Ovary (tissue), 9 donors: Measurements from ENCODE around the gene B4GALNT4. TPM values are rescaled to one million over a fixed set of nuclear protein-coding genes. Genes with fewer than 3 reads are reported as not detected.

Experiments used
- DNase-seq, 5 donors: peaks; one replicate each; pipeline ENCODE4 v3.0.0-alpha.2; 2019 to 2020
- H3K27ac ChIP-seq, 2 donors: fragments of 200-600 bp; one replicate each; pipeline versions ENCODE4 v1.5.1 to v1.8.0; 2019 to 2022
- H3K27me3 ChIP-seq: fragments of 200-600 bp; one replicate; pipeline ENCODE4 v1.8.0; 2022
- H3K36me3 ChIP-seq: fragments of 200-600 bp; sonication (generic); one replicate; pipeline ENCODE4 v1.5.1; 2019
- H3K4me1 ChIP-seq: one replicate; pipeline ENCODE4 v1.8.1; 2013; ENCODE audit warnings: mild to moderate bottlenecking, moderate library complexity; ENCODE audit not compliant: insufficient read depth
- H3K4me3 ChIP-seq: fragments of 200-600 bp; sonication (generic); one replicate; pipeline ENCODE4 v1.5.1; 2017
- H3K9me3 ChIP-seq, 2 donors: fragments of 200-600 bp in 1 of 2; sonication (generic) in 1 of 2; one replicate each; pipeline versions ENCODE4 v1.5.1 to v1.8.1; 2013 to 2019; ENCODE audit warnings: mild to moderate bottlenecking in 1 of 2, moderate library complexity in 1 of 2
- CTCF ChIP-seq, 3 donors: fragments of 450-650 bp in 2 of 3; fragments of 200-600 bp in 1 of 3; IDR thresholded peaks; one replicate each; pipeline versions ENCODE4 v1.5.1 to v1.8.0; 2016 to 2022; ENCODE audit warnings: antibody characterized with exemption in 3 of 3, mild to moderate bottlenecking in 1 of 3
- EP300 ChIP-seq: sonication (generic); formaldehyde crosslinking; IDR thresholded peaks from one replicate; pipeline ENCODE4 v1.6.1; 2017; ENCODE audit warnings: antibody characterized with exemption
- POLR2A ChIP-seq: fragments of 450-650 bp; IDR thresholded peaks from one replicate; pipeline ENCODE4 v1.6.1; 2017; ENCODE audit warnings: antibody characterized with exemption, mild to moderate bottlenecking, moderate library complexity
- WGBS, 3 donors: extraction: QIAGEN DNeasy Blood & Tissue Kit in 1 of 3; methylation state at CpG; one replicate each; pipeline versions ENCODE4 v1.1.5 to v1.1.7; 2013 to 2017; 5-methylcytosine and 5-hydroxymethylcytosine counted together
- intact Hi-C, 4 donors: fragments of 100-400 bp; cut with DNase I; formaldehyde crosslinking; loops; one replicate each; pipeline versions ENCODE4 v1.11.0 to v1.15.1; 2022 to 2023
- polyA plus RNA-seq, 2 donors: library from polyadenylated mRNA; stranded (reverse); fragments of 200-250 nt in 1 of 2; fragments of 350-450 nt in 1 of 2; fragmentation: Illumina TruSeq in 1 of 2; extraction: RNeasy Lipid Tissue Mini Kit (QIAGEN cat#74804) in 1 of 2; gene quantifications; one replicate each; pipeline ENCODE4 v1.2.3, GENCODE V29; 2013 to 2014
- total RNA-seq, 7 donors: library from RNA; depleted of rRNA in 2 of 7; stranded (reverse); fragments of >200 nt in 2 of 7; fragmentation: NEBNext Ultra II Directional in 3 of 7; extraction: Animal tissue kit (Norgen Biotek cat#: 25700) in 3 of 7; gene quantifications; one replicate each; pipeline versions ENCODE4 v1.1.0 to v1.2.4, GENCODE V29; 2016 to 2023
- donor health status: DM: no; HTN: no; CAD: no; lungs with moderate emphysema.
- donor health status: DM: no; HTN: no; CAD: no.
- donor health status: Bipolar disorder and iron deficiency.
- donor health status: DM: yes; HTN: yes; CAD: no.
- donor health status: DM: no; HTN: no; CAD: no.
- donor health status: DM: yes; HTN: yes; CAD: no.

B4GALNT4 gene
- total and polyA plus RNA-seq, 9 donors: 1.3 to 90.3 (median 52.5) TPM

- Histone ChIP-seq H3K4me1 (peaks cover 14% of the 10 kb centered on the region), H3K9me3 (no peaks in the 10 kb centered on the region), H3K27me3 (no peaks in the 10 kb centered on the region), H3K27ac (no peak overlapping the region), H3K36me3 (no peaks in the 10 kb centered on the region), H3K4me3 (no peak overlapping the region)
- DNase-seq: peak in 3 of 5 donors; percentile 21 to 31 (median 26)
- TF ChIP-seq POLR2A (no peak), EP300 (no peak), CTCF (IDR thresholded peaks at IDR 0.05) (no peak)
- WGBS, 3 donors: 84 to 88% (median 87%) methylated on average over 18 of the region's 18 CpGs
- intact Hi-C loops: no loop called here
Measured at GRCh38 chr11:350723-351255, 18.5 kb upstream of the B4GALNT4 start.

DNA sequence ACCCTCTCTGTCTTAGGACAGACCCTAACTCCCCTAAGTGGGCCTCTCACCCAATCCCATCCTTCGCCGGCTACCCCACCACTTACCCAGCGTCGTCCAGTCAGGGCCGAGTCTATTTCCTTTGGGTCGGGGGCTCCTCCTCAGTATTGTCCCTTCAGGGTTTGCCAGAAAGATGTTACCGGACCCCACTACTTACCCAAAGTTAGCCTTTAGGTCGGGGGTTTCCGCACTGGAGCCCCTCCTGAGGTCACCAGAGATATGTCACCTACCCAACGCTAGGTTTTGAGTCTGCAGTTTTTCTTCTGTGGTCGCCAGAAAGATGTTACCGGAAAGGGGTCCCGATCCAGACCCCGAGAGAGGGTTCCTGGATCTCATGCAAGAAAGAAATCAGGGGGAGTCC is 17.9 kb upstream of the B4GALNT4 start:
- Histone ChIP-seq H3K27ac (no peak overlapping the region), H3K9me3 (no peaks in the 10 kb centered on the region), H3K36me3 (no peaks in the 10 kb centered on the region), H3K27me3 (no peaks in the 10 kb centered on the region), H3K4me1 (peaks cover 14% of the 10 kb centered on the region), H3K4me3 (no peak overlapping the region)
- intact Hi-C loops: no loop called here
- peak in 3 of 5 donors; percentile 19 to 37 (median 31) for DNase-seq
- WGBS, 3 donors: 95 to 97% (median 96%) methylated on average over 14 of the region's 14 CpGs
- no peak for TF ChIP-seq CTCF (IDR thresholded peaks at IDR 0.05)
- TF ChIP-seq POLR2A: no peak
- no peak for TF ChIP-seq EP300

GRCh38 chr11:352456-353031 is 16.8 kb upstream of the B4GALNT4 start:
- no peaks in the 10 kb centered on the region for H3K27me3 ChIP-seq
- no peak overlapping the region for H3K4me3 ChIP-seq
- H3K4me1 ChIP-seq: peaks cover 14% of the 10 kb centered on the region
- TF ChIP-seq CTCF (IDR thresholded peaks at IDR 0.05) (no peak), EP300 (no peak), POLR2A (no peak)
- no peaks in the 10 kb centered on the region for H3K36me3 ChIP-seq
- DNase-seq: peak in 2 of 5 donors; percentile 18 to 46
- WGBS, 3 donors: 82 to 96% (median 94%) methylated on average over 12 of the region's 12 CpGs
- no peaks in the 10 kb centered on the region for H3K9me3 ChIP-seq
- H3K27ac ChIP-seq: peak overlapping the region; percentile 58 to 95
- intact Hi-C loops: loop anchor here in 1 of 4 donors (2.0 kb wide), 1 partner anchor 16 kb away; no protein-coding TSS in a partner anchor

DNA sequence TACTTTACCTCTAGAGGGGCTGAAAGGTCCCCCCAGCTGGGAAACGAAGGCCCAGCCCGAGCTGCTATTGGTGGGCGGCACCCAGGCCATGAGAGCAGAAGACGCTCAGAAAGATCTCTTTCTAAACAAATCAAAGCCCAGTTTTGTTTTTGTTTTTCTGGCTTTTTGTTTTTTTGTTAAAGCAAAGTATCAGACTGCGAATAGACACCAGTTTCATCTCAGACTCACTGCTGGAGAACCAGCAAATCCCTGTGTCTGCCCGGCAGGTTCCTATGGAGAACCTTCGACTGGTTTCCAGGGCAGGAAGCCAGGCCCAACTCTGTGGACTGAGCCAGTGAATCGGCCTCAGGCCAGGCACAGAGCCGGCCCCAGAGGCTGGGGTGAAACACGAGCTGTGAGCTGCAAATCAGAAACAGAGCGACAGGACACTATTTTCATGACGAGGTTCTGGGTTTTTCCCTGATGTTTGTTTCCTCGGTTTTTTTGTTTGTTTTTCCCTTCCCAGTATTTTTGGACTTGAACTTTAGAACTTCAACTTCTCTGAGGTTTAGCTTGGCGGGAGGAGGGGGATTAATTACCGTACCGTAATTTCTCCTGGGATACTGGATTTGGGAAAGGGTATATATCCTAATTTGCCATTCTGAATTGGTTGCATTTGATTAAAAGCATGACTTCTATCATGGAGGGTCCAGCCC is 16.0 kb upstream of the B4GALNT4 start:
- Histone ChIP-seq H3K4me1 (peaks cover 14% of the 10 kb centered on the region), H3K36me3 (no peaks in the 10 kb centered on the region), H3K27ac (peak overlapping the region; percentile 58 to 95), H3K9me3 (no peaks in the 10 kb centered on the region), H3K27me3 (no peaks in the 10 kb centered on the region), H3K4me3 (no peak overlapping the region)
- intact Hi-C loops: loop anchor here in 1 of 4 donors (2.0 kb wide), 1 partner anchor 17 kb away; no protein-coding TSS in a partner anchor
- TF ChIP-seq EP300 (peak; percentile 18), CTCF (IDR thresholded peaks at IDR 0.05) (no peak), POLR2A (peak; percentile 37)
- 11 to 15% (median 13%) methylated on average over 16 of the region's 16 CpGs for WGBS, 3 donors
- DNase-seq: peak; percentile 85 to 93 (median 92)
